Naive B cell (primary cell): ENCODE results near the gene CSPG4. TPM values are rescaled to one million over a fixed set of nuclear protein-coding genes. Genes with fewer than 3 reads are reported as not detected.
"Not testable (repeated sequence)": the region's sequence is repeated elsewhere in the genome, so short reads cannot be mapped to it uniquely, and the experiment has no call there.

Experiments
- ATAC-seq, 2 donors: fragments of 150-1000 bp; cut with Tn5 transposase; 2 replicates each; pipeline ENCODE4 v1.10.0; 2021; ENCODE audit warnings: low read depth in 2 of 2, mild to moderate bottlenecking in 2 of 2, moderate library complexity in 2 of 2
- DNase-seq: peaks from one replicate; pipeline ENCODE4 v3.0.0; 2022
- H3K27ac Mint-ChIP-seq, 6 donors: one replicate each; pipeline ENCODE4 v1.8.0; 2020 to 2022; ENCODE audit warnings: mild to moderate bottlenecking in 6 of 6, mixed read lengths in 6 of 6, moderate library complexity in 5 of 6, inconsistent platforms in 2 of 6
- H3K27me3 Mint-ChIP-seq, 3 donors: one replicate each; pipeline ENCODE4 v1.8.0; 2021 to 2022; ENCODE audit warnings: mixed read lengths in 3 of 3, mild to moderate bottlenecking in 1 of 3
- H3K36me3 Mint-ChIP-seq, 2 donors: one replicate each; pipeline ENCODE4 v1.8.0; 2020 to 2022; ENCODE audit warnings: mixed read lengths in 2 of 2, inconsistent platforms in 1 of 2, mild to moderate bottlenecking in 1 of 2
- H3K4me1 Mint-ChIP-seq, 3 donors: one replicate each; pipeline ENCODE4 v1.8.0; 2020 to 2022; ENCODE audit warnings: mixed read lengths in 3 of 3, inconsistent platforms in 1 of 3, mild to moderate bottlenecking in 1 of 3, moderate library complexity in 1 of 3
- H3K4me3 Mint-ChIP-seq, 8 donors: one replicate each; pipeline ENCODE4 v1.8.0; 2020 to 2022; ENCODE audit warnings: mild to moderate bottlenecking in 8 of 8, mixed read lengths in 8 of 8, moderate library complexity in 8 of 8, inconsistent platforms in 2 of 8
- H3K9me3 Mint-ChIP-seq, 7 donors: one replicate each; pipeline ENCODE4 v1.8.0; 2020 to 2022; ENCODE audit warnings: mixed read lengths in 7 of 7, mild to moderate bottlenecking in 5 of 7, inconsistent platforms in 2 of 7, moderate library complexity in 1 of 7
- polyA plus RNA-seq, 6 donors: library from polyadenylated mRNA; unstranded; fragments of 300-500 nt; fragmentation: Illumina TruSeq; gene quantifications; one replicate each; pipeline ENCODE4 v1.2.3, GENCODE V29; 2021; ENCODE audit warnings: low read depth in 6 of 6

Gene CSPG4
- polyA plus RNA-seq, 6 donors from 2014 or later = 0.03 to 0.07 TPM; not detected in 4

- no peaks in the 10 kb centered on the region for H3K4me1 Mint-ChIP-seq
- H3K27ac Mint-ChIP-seq = peak overlapping the region in 2 of 6 donors; percentile 24 to 34
- H3K27me3 Mint-ChIP-seq = peaks cover 0 to 13% (median 0%) of the 10 kb centered on the region in 3 donors
- ATAC-seq (no peak), DNase-seq (no peak)
- no peak overlapping the region for H3K4me3 Mint-ChIP-seq
- no peaks in the 10 kb centered on the region for H3K9me3 Mint-ChIP-seq
- no peaks in the 10 kb centered on the region for H3K36me3 Mint-ChIP-seq
Observed at GRCh38 chr15:75751116-75751875, 38.6 kb upstream of the CSPG4 start.

GRCh38 chr15:75750261-75751050 is 37.8 kb upstream of the CSPG4 start:
- Mint-ChIP-seq H3K27ac (peak overlapping the region in 1 of 6 donors; percentile 14), H3K27me3 (peaks cover 0 to 13% (median under 1%) of the 10 kb centered on the region in 3 donors), H3K4me3 (no peak overlapping the region), H3K4me1 (no peaks in the 10 kb centered on the region), H3K36me3 (no peaks in the 10 kb centered on the region), H3K9me3 (no peaks in the 10 kb centered on the region)
- no peak for ATAC-seq
- no peak for DNase-seq

GRCh38 chr15:75749820-75750219 is 37.2 kb upstream of the CSPG4 start:
- H3K9me3 Mint-ChIP-seq = no peaks in the 10 kb centered on the region
- DNase-seq = no peak
- no peak for ATAC-seq
- H3K27ac Mint-ChIP-seq = no peak overlapping the region
- H3K4me1 Mint-ChIP-seq = no peaks in the 10 kb centered on the region
- H3K4me3 Mint-ChIP-seq = no peak overlapping the region
- peaks cover 0 to 13% (median 4%) of the 10 kb centered on the region in 3 donors for H3K27me3 Mint-ChIP-seq
- H3K36me3 Mint-ChIP-seq = no peaks in the 10 kb centered on the region

GRCh38 chr15:75748882-75749281 is 36.2 kb upstream of the CSPG4 start:
- H3K27me3 Mint-ChIP-seq = peaks cover 0 to 13% (median 4%) of the 10 kb centered on the region in 3 donors
- not testable (repeated sequence) for H3K9me3 Mint-ChIP-seq
- peak overlapping the region in 2 of 6 donors; percentile 4 to 6 for H3K27ac Mint-ChIP-seq

GRCh38 chr15:75747121-75747520 is 34.5 kb upstream of the CSPG4 start:
- not testable (repeated sequence) for H3K4me3 Mint-ChIP-seq, ATAC-seq, H3K9me3 Mint-ChIP-seq, DNase-seq, H3K27ac Mint-ChIP-seq, H3K4me1 Mint-ChIP-seq, H3K36me3 Mint-ChIP-seq
- peaks cover 11 to 22% (median 13%) of the 10 kb centered on the region in 3 donors for H3K27me3 Mint-ChIP-seq

More at GRCh38 chr15:75748882-75749281, 36.2 kb upstream of the CSPG4 start:
- DNase-seq, H3K4me1 Mint-ChIP-seq, H3K4me3 Mint-ChIP-seq, ATAC-seq, H3K36me3 Mint-ChIP-seq: not testable (repeated sequence)

GRCh38 chr15:75745305-75745704 is 32.7 kb upstream of the CSPG4 start:
- Mint-ChIP-seq H3K27ac (no peak overlapping the region), H3K4me3 (no peak overlapping the region), H3K27me3 (peaks cover 11 to 25% (median 22%) of the 10 kb centered on the region in 3 donors), H3K36me3 (no peaks in the 10 kb centered on the region), H3K9me3 (no peaks in the 10 kb centered on the region), H3K4me1 (peaks cover 0 to 5% (median 0%) of the 10 kb centered on the region in 3 donors)
- DNase-seq (no peak), ATAC-seq (no peak)

- H3K9me3 Mint-ChIP-seq, H3K27ac Mint-ChIP-seq, H3K4me3 Mint-ChIP-seq, H3K36me3 Mint-ChIP-seq, DNase-seq, ATAC-seq: not testable (repeated sequence)
- Mint-ChIP-seq H3K4me1 (peaks cover 8 to 21% (median 14%) of the 10 kb centered on the region in 3 donors), H3K27me3 (peaks cover 11 to 22% (median 22%) of the 10 kb centered on the region in 3 donors)
Observed at GRCh38 chr15:75742346-75742745, 29.7 kb upstream of the CSPG4 start.

GRCh38 chr15:75739791-75740190 is 27.1 kb upstream of the CSPG4 start:
- H3K27ac Mint-ChIP-seq = peak overlapping the region; percentile 93 to 99 (median 98)
- no peak for ATAC-seq
- peaks cover 8 to 22% (median 22%) of the 10 kb centered on the region in 3 donors for H3K27me3 Mint-ChIP-seq

GRCh38 chr15:75738647-75739325 is 26.1 kb upstream of the CSPG4 start:
- H3K27me3 Mint-ChIP-seq = peaks cover 8 to 26% (median 22%) of the 10 kb centered on the region in 3 donors
- peaks cover 14 to 25% (median 23%) of the 10 kb centered on the region in 3 donors for H3K4me1 Mint-ChIP-seq
- ATAC-seq = peak; percentile 85
- no peaks in the 10 kb centered on the region for H3K9me3 Mint-ChIP-seq
- DNase-seq = peak; percentile 96
- no peaks in the 10 kb centered on the region for H3K36me3 Mint-ChIP-seq
- H3K4me3 Mint-ChIP-seq = peak overlapping the region; percentile 80 to 94 (median 89)
- H3K27ac Mint-ChIP-seq = peak overlapping the region; percentile 93 to 99 (median 98)

More at GRCh38 chr15:75739791-75740190, 27.1 kb upstream of the CSPG4 start:
- H3K9me3 Mint-ChIP-seq = no peaks in the 10 kb centered on the region
- peak overlapping the region; percentile 33 to 94 (median 88) for H3K4me3 Mint-ChIP-seq
- no peaks in the 10 kb centered on the region for H3K36me3 Mint-ChIP-seq
- peaks cover 14 to 25% (median 21%) of the 10 kb centered on the region in 3 donors for H3K4me1 Mint-ChIP-seq
- no peak for DNase-seq

GRCh38 chr15:75738014-75738646 is 25.5 kb upstream of the CSPG4 start:
- H3K4me1 Mint-ChIP-seq = peaks cover 14 to 29% (median 28%) of the 10 kb centered on the region in 3 donors
- ATAC-seq (no peak), DNase-seq (no peak)
- H3K4me3 Mint-ChIP-seq = peak overlapping the region; percentile 80 to 94 (median 89)
- peaks cover 3 to 28% (median 21%) of the 10 kb centered on the region in 3 donors for H3K27me3 Mint-ChIP-seq
- peak overlapping the region; percentile 93 to 99 (median 98) for H3K27ac Mint-ChIP-seq
- H3K9me3 Mint-ChIP-seq = no peaks in the 10 kb centered on the region
- H3K36me3 Mint-ChIP-seq = no peaks in the 10 kb centered on the region

GRCh38 chr15:75737116-75738013 is 24.7 kb upstream of the CSPG4 start:
- Mint-ChIP-seq H3K27me3 (peaks cover 5 to 33% (median 18%) of the 10 kb centered on the region in 3 donors), H3K4me1 (peaks cover 14 to 37% (median 36%) of the 10 kb centered on the region in 3 donors), H3K4me3 (peak overlapping the region; percentile 80 to 94 (median 89)), H3K27ac (peak overlapping the region; percentile 93 to 99 (median 98))
- H3K9me3 Mint-ChIP-seq, ATAC-seq, H3K36me3 Mint-ChIP-seq, DNase-seq: not testable (repeated sequence)

- peaks cover 5 to 34% (median 17%) of the 10 kb centered on the region in 3 donors for H3K27me3 Mint-ChIP-seq
- DNase-seq (no peak), ATAC-seq (no peak)
- peak overlapping the region in 4 of 6 donors; percentile 11 to 93 (median 32) for H3K27ac Mint-ChIP-seq
- H3K4me3 Mint-ChIP-seq = peak overlapping the region in 4 of 8 donors; percentile 27 to 88 (median 52)
- no peaks in the 10 kb centered on the region for H3K36me3 Mint-ChIP-seq
- H3K9me3 Mint-ChIP-seq = no peaks in the 10 kb centered on the region
- peaks cover 23 to 44% (median 40%) of the 10 kb centered on the region in 3 donors for H3K4me1 Mint-ChIP-seq
Observed at GRCh38 chr15:75736256-75736655, 23.6 kb upstream of the CSPG4 start.
